IMR-90 (cell line): ENCODE measurements around the gene HYAL2. TPM values are rescaled to one million over a fixed set of nuclear protein-coding genes. Genes with fewer than 3 reads are reported as not detected.

Experiments used
- ATAC-seq: fragments of 200-7000 bp; cut with Tn5 transposase; 2 replicates; pipeline ENCODE4 v1.9.1; 2020; ENCODE audit warnings: low read depth, mild to moderate bottlenecking, moderate library complexity
- BruUV-seq: library from RNA; stranded (reverse); fragments of 400-500 nt; replicated peaks from 2 replicates; lab custom pipeline; 2021; lab: Mats Ljungman, UMichigan
- CTCF ChIA-PET: fragments of 300-600 bp; formaldehyde crosslinking; extraction: SDS; loops from one replicate; lab custom pipeline; 2021; ENCODE audit warnings: antibody characterized with exemption; lab: Yijun Ruan, JAX
- POLR2A ChIA-PET: fragments of 300-600 bp; sonication (Branson Sonifier 250); formaldehyde crosslinking; loops from one replicate; lab custom pipeline; 2022; ENCODE audit warnings: antibody characterized with exemption; ENCODE audit not compliant: unreplicated experiment; lab: Charles Lee
- DNase-seq: peaks from one replicate; pipeline ENCODE4 v3.0.0; 2013
- H2AFZ ChIP-seq: replicated peaks from 2 replicates; pipeline ENCODE3; 2013; ENCODE audit warnings: low read length, mild to moderate bottlenecking; ENCODE audit not compliant: poor library complexity
- H2AK5ac ChIP-seq: 2 replicates; pipeline ENCODE4 v1.6.1; 2013; ENCODE audit warnings: low read depth, low read length, inconsistent platforms
- H2AK9ac ChIP-seq: replicated peaks from 2 replicates; pipeline ENCODE3; 2013; ENCODE audit warnings: mild to moderate bottlenecking, low read depth, low read length, moderate library complexity; ENCODE audit not compliant: poor library complexity
- H2BK120ac ChIP-seq: 2 replicates; pipeline ENCODE4 v1.6.1; 2013; ENCODE audit warnings: low read depth, low read length, inconsistent platforms
- H2BK15ac ChIP-seq: 3 replicates; pipeline ENCODE4 v1.6.1; 2013; ENCODE audit warnings: low read depth, low read length, inconsistent platforms
- H2BK20ac ChIP-seq: 2 replicates; pipeline ENCODE4 v1.6.1; 2013; ENCODE audit warnings: low read depth, mild to moderate bottlenecking, inconsistent platforms, low read length, moderate library complexity
- H2BK5ac ChIP-seq: 2 replicates; pipeline ENCODE4 v1.6.1; 2013; ENCODE audit warnings: mild to moderate bottlenecking, low read depth, low read length, inconsistent platforms; ENCODE audit not compliant: poor library complexity, severe bottlenecking
- H3K14ac ChIP-seq: replicated peaks from 2 replicates; pipeline ENCODE4 v1.6.1; 2013; ENCODE audit warnings: low read depth, low read length, inconsistent platforms
- H3K18ac ChIP-seq: 2 replicates; pipeline ENCODE4 v1.6.1; 2013; ENCODE audit warnings: low read depth, low read length, control low read depth
- H3K23ac ChIP-seq: 2 replicates; pipeline ENCODE4 v1.6.1; 2013; ENCODE audit warnings: low read depth, low read length, inconsistent platforms
- H3K27ac ChIP-seq: 2 replicates; pipeline ENCODE4 v1.5.1; 2013; ENCODE audit warnings: mild to moderate bottlenecking, control low read depth, low read length; ENCODE audit not compliant: insufficient read depth
- H3K27me3 ChIP-seq: 2 replicates; pipeline ENCODE4 v1.6.1; 2013; ENCODE audit warnings: low read length; ENCODE audit not compliant: control insufficient read depth, insufficient read depth
- H3K36me3 ChIP-seq: 2 replicates; pipeline ENCODE4 v1.6.1; 2013; ENCODE audit warnings: low read length, mixed read lengths; ENCODE audit not compliant: control insufficient read depth, insufficient read depth
- H3K4ac ChIP-seq: 2 replicates; pipeline ENCODE4 v1.6.1; 2013; ENCODE audit warnings: low read depth, low read length, inconsistent platforms
- H3K4me1 ChIP-seq: 2 replicates; pipeline ENCODE4 v1.6.1; 2013; ENCODE audit warnings: low read length, mixed read lengths; ENCODE audit not compliant: control insufficient read depth, insufficient read depth
- H3K4me2 ChIP-seq: 2 replicates; pipeline ENCODE4 v1.6.1; 2013; ENCODE audit warnings: low read depth, mild to moderate bottlenecking, control low read depth, low read length, moderate library complexity
- H3K4me3 ChIP-seq: 2 replicates; pipeline ENCODE4 v1.5.1; 2013; ENCODE audit warnings: low read depth, mild to moderate bottlenecking, control low read depth, low read length, moderate library complexity; ENCODE audit not compliant: insufficient read depth
- H3K56ac ChIP-seq: 2 replicates; pipeline ENCODE4 v1.6.1; 2013; ENCODE audit warnings: low read length, inconsistent platforms; ENCODE audit not compliant: insufficient read depth; ENCODE audit errors: extremely low read depth
- H3K79me1 ChIP-seq, 2 experiments: 2 replicates each; pipeline ENCODE4 v1.6.1; 2013; ENCODE audit warnings: low read length in 2 of 2, inconsistent platforms in 1 of 2, low read depth in 1 of 2
- H3K9ac ChIP-seq: 2 replicates; pipeline ENCODE4 v1.6.1; 2013; ENCODE audit warnings: low read depth, low read length, control low read depth
- H3K9me1 ChIP-seq: 2 replicates; pipeline ENCODE4 v1.6.1; 2013; ENCODE audit warnings: low read length, inconsistent platforms; ENCODE audit not compliant: insufficient read depth
- H3K9me3 ChIP-seq: 2 replicates; pipeline ENCODE4 v1.6.1; 2013; ENCODE audit warnings: low read length; ENCODE audit not compliant: control insufficient read depth, insufficient read depth
- H4K20me1 ChIP-seq: 2 replicates; pipeline ENCODE4 v1.6.1; 2013; ENCODE audit warnings: low read length, inconsistent platforms; ENCODE audit not compliant: insufficient read depth
- H4K5ac ChIP-seq: 2 replicates; pipeline ENCODE4 v1.6.1; 2013; ENCODE audit warnings: mild to moderate bottlenecking, low read depth, low read length, control low read depth
- H4K8ac ChIP-seq, 2 experiments: 2 replicates each; pipeline ENCODE4 v1.6.1; 2013; ENCODE audit warnings: low read depth in 2 of 2, low read length in 2 of 2, control low read depth in 1 of 2, inconsistent platforms in 1 of 2
- H4K91ac ChIP-seq: 2 replicates; pipeline ENCODE4 v1.6.1; 2013; ENCODE audit warnings: low read depth, low read length, inconsistent platforms; ENCODE audit not compliant: insufficient read depth
- BHLHE40 ChIP-seq: fragments of 150-350 bp; IDR thresholded peaks from 2 replicates; pipeline ENCODE4 v1.6.1; 2016; ENCODE audit warnings: mild to moderate bottlenecking, low read depth, low read length
- CHD1 ChIP-seq: IDR thresholded peaks from 2 replicates; pipeline ENCODE4 v1.6.1; 2012; ENCODE audit warnings: low read depth, low read length, improper control_type of control experiment
- FOS ChIP-seq: fragments of 150-350 bp; IDR thresholded peaks from 2 replicates; pipeline ENCODE4 v1.6.1; 2016; ENCODE audit warnings: low read depth, low read length
- NFE2L2 ChIP-seq: fragments of 150-350 bp; IDR thresholded peaks from 2 replicates; pipeline ENCODE4 v1.6.1; 2016; ENCODE audit warnings: low read depth, mild to moderate bottlenecking, low read length
- POLR2A ChIP-seq: IDR thresholded peaks from 2 replicates; pipeline ENCODE4 v1.6.1; 2012; ENCODE audit warnings: mild to moderate bottlenecking, low read depth, low read length
- RAD21 ChIP-seq: IDR thresholded peaks from 2 replicates; pipeline ENCODE4 v1.6.1; 2012; ENCODE audit warnings: low read length, improper control_type of control experiment
- RFX5 ChIP-seq: IDR thresholded peaks from 2 replicates; pipeline ENCODE4 v1.8.0; 2012; ENCODE audit warnings: low read depth, mild to moderate bottlenecking, low read length, moderate library complexity
- SMC3 ChIP-seq: fragments of 150-350 bp; IDR thresholded peaks from 2 replicates; pipeline ENCODE4 v1.6.1; 2016; ENCODE audit warnings: low read depth, mild to moderate bottlenecking, antibody characterized with exemption, low read length, moderate library complexity
- USF2 ChIP-seq: fragments of 150-350 bp; IDR thresholded peaks from 2 replicates; pipeline ENCODE4 v1.6.1; 2017; ENCODE audit warnings: mild to moderate bottlenecking, antibody characterized with exemption, low read length, low read depth
- WGBS, 2 experiments: methylation state at CpG; one replicate each; pipeline versions ENCODE4 v1.1.5 to v1.1.7; 2013; ENCODE audit warnings: missing lambda C conversion rate in 2 of 2; ENCODE audit not compliant: insufficient read length in 1 of 2; ENCODE audit errors: extremely low coverage in 2 of 2; 5-methylcytosine and 5-hydroxymethylcytosine counted together
- dilution Hi-C: fragments of 300-500 bp; cut with HindIII; formaldehyde crosslinking; loops from one replicate; pipeline ENCODE4 v1.14.3; 2018; ENCODE audit warnings: low sequenced_read_pairs; ENCODE audit not compliant: unreplicated experiment
- in situ Hi-C: fragments of 300-500 bp; cut with MboI; formaldehyde crosslinking; loops from 3 replicates; pipeline ENCODE4 v1.14.3; 2019; ENCODE audit warnings: low sequenced_read_pairs, inconsistent platforms, mixed read lengths
- intact Hi-C: fragments of 100-400 bp; cut with micrococcal nuclease; formaldehyde crosslinking; loops from 2 replicates; pipeline ENCODE4 v1.10.0; 2022
- polyA plus RNA-seq, 3 experiments: library from polyadenylated mRNA; depleted of rRNA; stranded (reverse); fragments of >200 nt; gene quantifications; 2 replicates each; pipeline ENCODE4 v1.2.3, GENCODE V29; 2012; ENCODE audit warnings: low replicate concordance in 1 of 3
- total RNA-seq: library from RNA; depleted of rRNA; stranded (reverse); fragments of >200 nt; gene quantifications from 2 replicates; pipeline ENCODE4 v1.2.3, GENCODE V29; 2012
- TF ChIP-seq, protein P1 (sequence below): conservative IDR thresholded peaks from 2 replicates; pipeline ENCODE4 v1.5.1; 2012; ENCODE audit warnings: mild to moderate bottlenecking, low read depth, low read length, improper control_type of control experiment

The HYAL2 gene
- total and polyA plus RNA-seq, 2 of the 4 experiments (the other 2 are of a cell fraction) = 56.8 to 104 TPM

- POLR2A ChIA-PET = interaction anchor here (0.6 kb wide), 1 partner anchor 1014 kb away, joined by 16 read pairs; no protein-coding TSS in a partner anchor
- H2AFZ ChIP-seq = no peak overlapping the region
- intact Hi-C loops (no loop called here), dilution Hi-C loops (no loop called here), in situ Hi-C loops (no loop called here)
- no peak overlapping the region for H3K9ac ChIP-seq
- CTCF ChIA-PET = no interaction called here
- H2AK5ac ChIP-seq = 0 out of 2 replicates have a peak overlapping the region, but pooled peaks have one; percentile 5
- peak overlapping the region; percentile 50 for H2AK9ac ChIP-seq
- H3K36me3 ChIP-seq = peaks cover 18% of the 10 kb centered on the region; the same call in 1 of the 2 replicates
- no peaks in the 10 kb centered on the region for H4K20me1 ChIP-seq
- no peak overlapping the region for H3K23ac ChIP-seq
- H3K18ac ChIP-seq = no peak overlapping the region
- no peak overlapping the region for H4K91ac ChIP-seq
- no peaks in the 10 kb centered on the region for H3K9me3 ChIP-seq
- H3K4me1 ChIP-seq = no peaks in the 10 kb centered on the region
- no peak for DNase-seq
- WGBS, 2 experiments = 56% methylated on average over 1 of the region's 4 CpGs; no CpG with 5 or more reads in 1 of the 2 experiments
- no peak overlapping the region for H4K5ac ChIP-seq
- no peak overlapping the region for H3K4me2 ChIP-seq
- no peak overlapping the region for H2BK5ac ChIP-seq
- no peak overlapping the region for H3K4me3 ChIP-seq
- TF ChIP-seq CHD1 (no peak), RAD21 (no peak), SMC3 (no peak), RFX5 (no peak), FOS (no peak), NFE2L2 (no peak), BHLHE40 (no peak), POLR2A (no peak), USF2 (no peak)
- TF ChIP-seq, protein P1, sequence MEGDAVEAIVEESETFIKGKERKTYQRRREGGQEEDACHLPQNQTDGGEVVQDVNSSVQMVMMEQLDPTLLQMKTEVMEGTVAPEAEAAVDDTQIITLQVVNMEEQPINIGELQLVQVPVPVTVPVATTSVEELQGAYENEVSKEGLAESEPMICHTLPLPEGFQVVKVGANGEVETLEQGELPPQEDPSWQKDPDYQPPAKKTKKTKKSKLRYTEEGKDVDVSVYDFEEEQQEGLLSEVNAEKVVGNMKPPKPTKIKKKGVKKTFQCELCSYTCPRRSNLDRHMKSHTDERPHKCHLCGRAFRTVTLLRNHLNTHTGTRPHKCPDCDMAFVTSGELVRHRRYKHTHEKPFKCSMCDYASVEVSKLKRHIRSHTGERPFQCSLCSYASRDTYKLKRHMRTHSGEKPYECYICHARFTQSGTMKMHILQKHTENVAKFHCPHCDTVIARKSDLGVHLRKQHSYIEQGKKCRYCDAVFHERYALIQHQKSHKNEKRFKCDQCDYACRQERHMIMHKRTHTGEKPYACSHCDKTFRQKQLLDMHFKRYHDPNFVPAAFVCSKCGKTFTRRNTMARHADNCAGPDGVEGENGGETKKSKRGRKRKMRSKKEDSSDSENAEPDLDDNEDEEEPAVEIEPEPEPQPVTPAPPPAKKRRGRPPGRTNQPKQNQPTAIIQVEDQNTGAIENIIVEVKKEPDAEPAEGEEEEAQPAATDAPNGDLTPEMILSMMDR = no peak
- H3K14ac ChIP-seq = no peak overlapping the region
- H2BK120ac ChIP-seq = no peak overlapping the region
- H2BK20ac ChIP-seq = no peak overlapping the region
- H3K27ac ChIP-seq = no peak overlapping the region
- H3K9me1 ChIP-seq = no peaks in the 10 kb centered on the region
- no peak overlapping the region for H3K56ac ChIP-seq
- no peaks in the 10 kb centered on the region for H3K27me3 ChIP-seq
- H2BK15ac ChIP-seq = no peak overlapping the region
- no TSS peak for BruUV-seq
- no peak overlapping the region for H4K8ac ChIP-seq
- H3K79me1 ChIP-seq = no peaks in the 10 kb centered on the region
- no peak overlapping the region for H3K4ac ChIP-seq
- ATAC-seq = peak; percentile 5; the same call in 1 of the 2 replicates
These were observed 44.2 kb downstream of the HYAL2 start for GRCh38 chr3:50278123-50278879.
